HL-60 (cell line): ENCODE results near the gene POSTN.

Experiments
- DNase-seq, 2 experiments: peaks; one replicate each; pipeline ENCODE4 v3.0.0-alpha.2; 2010 to 2020; ENCODE audit warnings: low read depth in 1 of 2, low spot score in 1 of 2
- H3K27ac ChIP-seq: fragments of 250-450 bp; sonication (Bioruptor Pico); replicated peaks from 2 replicates; pipeline ENCODE4 v1.5.1; 2020; ENCODE audit warnings: mild to moderate bottlenecking, moderate library complexity
- H3K27me3 ChIP-seq: fragments of 250-450 bp; sonication (Bioruptor Pico); 2 replicates; pipeline ENCODE4 v1.5.1; 2021; ENCODE audit warnings: mild to moderate bottlenecking, moderate library complexity; ENCODE audit not compliant: insufficient read depth, poor library complexity, severe bottlenecking
- H3K4me3 ChIP-seq: replicated peaks from 2 replicates; pipeline ENCODE4 v1.5.1; 2011; ENCODE audit warnings: mild to moderate bottlenecking, control low read depth, low read length; ENCODE audit not compliant: insufficient read depth
- GABPA ChIP-seq: IDR thresholded peaks from 2 replicates; pipeline ENCODE4 v1.6.1; 2012; ENCODE audit warnings: low read depth
- POLR2AphosphoS5 ChIP-seq: IDR thresholded peaks from 2 replicates; pipeline ENCODE4 v1.6.1; 2012; ENCODE audit warnings: low read depth
- REST ChIP-seq: IDR thresholded peaks from 2 replicates; pipeline ENCODE4 v1.6.1; 2012; ENCODE audit warnings: low read depth; ENCODE audit not compliant: insufficient replicate concordance
- SPI1 ChIP-seq: IDR thresholded peaks from 2 replicates; pipeline ENCODE4 v1.6.1; 2012; ENCODE audit warnings: low read depth, mild to moderate bottlenecking, borderline replicate concordance
- TF ChIP-seq, protein P1 (sequence below): IDR thresholded peaks from one replicate; pipeline ENCODE4 v1.5.1; 2011; ENCODE audit warnings: low read length, control low read depth, inconsistent platforms; ENCODE audit not compliant: insufficient read depth

The POSTN gene

DNA sequence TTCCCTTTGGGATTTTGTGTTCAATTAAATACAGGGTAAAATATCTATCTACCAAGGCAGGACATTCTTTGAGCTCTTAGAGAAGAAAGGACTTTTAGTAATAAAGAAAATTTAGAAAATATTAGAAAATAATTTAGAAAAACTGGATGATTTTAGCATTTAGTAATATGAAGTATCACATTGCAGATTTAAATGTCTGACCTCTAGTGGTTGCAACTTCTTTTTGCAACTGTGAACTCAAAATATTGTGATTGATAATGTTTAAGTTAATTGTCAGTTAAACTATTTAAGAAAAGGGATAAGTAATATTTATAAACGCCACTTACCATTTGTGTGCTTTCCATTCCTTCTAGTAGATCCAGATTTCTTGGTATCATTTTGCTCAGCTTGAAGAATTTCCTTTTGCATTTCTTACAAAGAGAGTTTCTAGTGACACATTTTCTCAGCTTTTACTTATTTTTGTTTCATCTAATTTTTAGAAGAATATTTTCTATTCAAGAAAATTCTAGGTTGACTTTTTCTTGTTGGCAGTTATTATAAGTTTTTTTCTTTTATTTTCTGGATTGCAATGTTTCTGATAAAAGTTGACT, 10.3 kb upstream of the POSTN start:
- DNase-seq = no peak
- no peak overlapping the region for H3K27ac ChIP-seq
- H3K27me3 ChIP-seq = peaks cover 2% of the 10 kb centered on the region
- H3K4me3 ChIP-seq = no peak overlapping the region
- TF ChIP-seq POLR2AphosphoS5 = no peak
- TF ChIP-seq, protein P1, sequence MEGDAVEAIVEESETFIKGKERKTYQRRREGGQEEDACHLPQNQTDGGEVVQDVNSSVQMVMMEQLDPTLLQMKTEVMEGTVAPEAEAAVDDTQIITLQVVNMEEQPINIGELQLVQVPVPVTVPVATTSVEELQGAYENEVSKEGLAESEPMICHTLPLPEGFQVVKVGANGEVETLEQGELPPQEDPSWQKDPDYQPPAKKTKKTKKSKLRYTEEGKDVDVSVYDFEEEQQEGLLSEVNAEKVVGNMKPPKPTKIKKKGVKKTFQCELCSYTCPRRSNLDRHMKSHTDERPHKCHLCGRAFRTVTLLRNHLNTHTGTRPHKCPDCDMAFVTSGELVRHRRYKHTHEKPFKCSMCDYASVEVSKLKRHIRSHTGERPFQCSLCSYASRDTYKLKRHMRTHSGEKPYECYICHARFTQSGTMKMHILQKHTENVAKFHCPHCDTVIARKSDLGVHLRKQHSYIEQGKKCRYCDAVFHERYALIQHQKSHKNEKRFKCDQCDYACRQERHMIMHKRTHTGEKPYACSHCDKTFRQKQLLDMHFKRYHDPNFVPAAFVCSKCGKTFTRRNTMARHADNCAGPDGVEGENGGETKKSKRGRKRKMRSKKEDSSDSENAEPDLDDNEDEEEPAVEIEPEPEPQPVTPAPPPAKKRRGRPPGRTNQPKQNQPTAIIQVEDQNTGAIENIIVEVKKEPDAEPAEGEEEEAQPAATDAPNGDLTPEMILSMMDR = peak; percentile 10

- no peak overlapping the region for H3K4me3 ChIP-seq
- DNase-seq = no peak
- H3K27me3 ChIP-seq = no peaks in the 10 kb centered on the region
- H3K27ac ChIP-seq = no peak overlapping the region
- no peak for TF ChIP-seq POLR2AphosphoS5
- TF ChIP-seq SPI1 = no peak
- no peak for TF ChIP-seq GABPA
- TF ChIP-seq, protein P1 = no peak
- TF ChIP-seq REST = no peak
These were observed 4.3 kb upstream of the POSTN start for GRCh38 chr13:37602733-37603381.

DNA sequence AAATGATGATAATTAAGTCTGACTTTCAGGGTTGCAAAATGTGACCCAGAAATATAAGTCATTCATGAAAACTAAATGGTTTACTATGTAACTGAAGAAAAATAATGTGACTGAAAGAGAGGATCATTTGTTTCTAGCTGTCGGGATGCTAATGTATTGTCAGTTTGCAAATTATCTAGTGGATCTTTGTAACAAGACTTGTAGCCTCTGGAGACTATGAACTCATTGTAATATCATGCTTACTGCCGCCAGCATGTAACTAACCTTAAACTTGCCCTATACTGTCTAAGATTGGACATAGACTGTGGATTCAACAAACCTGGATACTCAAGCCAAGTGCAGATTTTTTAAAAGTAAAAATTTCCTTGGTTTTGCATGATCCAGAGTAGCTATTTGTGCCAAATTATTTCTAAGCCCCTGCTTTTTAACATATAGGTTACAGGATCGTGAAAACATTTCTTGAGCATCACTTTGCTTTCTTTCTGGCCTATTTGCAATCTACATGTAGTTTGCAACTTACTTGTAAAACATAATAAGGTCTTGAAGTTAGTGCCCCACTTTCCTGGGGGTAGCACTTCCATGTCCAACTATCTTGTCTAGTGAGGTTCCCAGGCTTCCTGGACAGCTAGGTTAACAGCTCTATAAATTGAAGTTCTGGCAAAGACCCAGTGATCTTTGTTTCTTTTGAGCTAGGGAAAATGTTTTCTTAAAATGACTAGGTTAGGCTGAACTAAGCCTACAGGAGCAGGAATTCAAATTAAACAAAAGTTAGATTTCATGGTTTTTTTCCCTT, 3.3 kb upstream of the POSTN start:
- H3K27ac ChIP-seq = no peak overlapping the region
- H3K27me3 ChIP-seq = no peaks in the 10 kb centered on the region
- no peak overlapping the region for H3K4me3 ChIP-seq
- TF ChIP-seq, protein P1 = no peak
- TF ChIP-seq REST = no peak
- no peak for TF ChIP-seq POLR2AphosphoS5
- TF ChIP-seq SPI1 = no peak
- TF ChIP-seq GABPA = no peak
- no peak for DNase-seq
